ENCODE data around the gene RASL10A.
A peak's percentile ranks its signal among the peaks of the same experiment; 100 is the strongest.

RASL10A gene

DNA sequence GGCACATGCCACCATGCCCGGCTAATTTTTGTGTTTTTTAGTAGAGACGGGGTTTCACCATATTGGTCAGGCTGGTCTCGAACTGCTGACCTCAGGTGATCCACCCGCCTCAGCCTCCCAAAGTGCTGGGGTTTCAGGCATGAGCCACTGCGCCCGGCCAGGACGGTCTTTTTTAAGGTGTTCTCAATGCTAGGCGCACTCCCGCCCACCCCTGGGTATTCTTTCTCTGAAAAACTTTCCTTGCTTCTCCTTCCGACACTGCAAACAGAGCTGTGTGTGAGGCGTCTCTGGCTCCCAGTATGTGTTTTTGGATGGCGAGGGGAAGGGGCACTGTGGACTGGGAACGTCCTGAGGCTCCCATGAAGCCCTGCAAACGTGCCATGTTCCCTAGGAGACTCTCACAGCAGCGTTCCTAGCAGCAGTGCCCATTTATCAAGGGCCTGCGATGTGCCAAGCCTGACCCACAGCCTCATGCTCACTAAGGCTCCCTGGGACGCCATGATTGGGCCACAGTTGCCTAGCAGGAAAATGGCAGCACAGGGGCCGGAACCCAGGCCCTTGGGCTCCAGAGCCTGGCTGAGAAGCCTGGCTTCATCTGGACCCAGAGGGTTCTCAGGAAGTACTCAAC, 2.4 kb upstream of the RASL10A start:
- no peak for DNase-seq

DNA sequence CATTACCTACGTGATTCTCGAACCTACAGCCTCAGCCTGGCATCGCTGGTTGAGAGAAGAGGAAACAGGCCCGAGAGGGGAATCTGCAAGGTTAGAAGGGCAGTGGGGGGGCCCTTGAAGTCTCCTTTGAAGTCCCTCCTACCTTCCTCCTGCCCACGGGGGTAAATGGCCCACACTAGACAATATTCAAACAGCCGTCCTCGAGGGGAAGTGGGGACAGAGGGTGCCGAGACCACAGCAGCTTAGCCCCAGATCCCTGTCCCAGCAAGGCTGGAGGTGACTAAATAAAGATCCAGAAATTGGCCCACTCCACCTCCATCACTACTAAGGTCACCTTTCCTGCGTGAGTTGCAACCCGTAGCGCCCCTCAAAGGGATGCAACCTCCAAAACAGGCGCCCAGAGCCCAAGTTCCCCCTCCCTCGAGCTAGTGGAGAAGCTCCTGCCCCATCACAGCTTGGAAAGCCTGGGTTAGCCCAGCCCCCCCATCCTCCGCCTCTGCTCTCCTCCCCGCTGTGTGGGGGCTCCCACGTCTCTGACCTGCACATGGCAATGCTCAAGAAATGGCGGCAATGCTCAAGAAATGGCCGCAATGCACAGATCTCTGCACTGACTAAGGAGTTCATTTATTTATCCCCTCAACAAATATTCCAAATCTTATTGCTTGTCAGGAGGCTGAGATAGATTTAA, 788 bp upstream of the RASL10A start:
- no peak for DNase-seq

DNA sequence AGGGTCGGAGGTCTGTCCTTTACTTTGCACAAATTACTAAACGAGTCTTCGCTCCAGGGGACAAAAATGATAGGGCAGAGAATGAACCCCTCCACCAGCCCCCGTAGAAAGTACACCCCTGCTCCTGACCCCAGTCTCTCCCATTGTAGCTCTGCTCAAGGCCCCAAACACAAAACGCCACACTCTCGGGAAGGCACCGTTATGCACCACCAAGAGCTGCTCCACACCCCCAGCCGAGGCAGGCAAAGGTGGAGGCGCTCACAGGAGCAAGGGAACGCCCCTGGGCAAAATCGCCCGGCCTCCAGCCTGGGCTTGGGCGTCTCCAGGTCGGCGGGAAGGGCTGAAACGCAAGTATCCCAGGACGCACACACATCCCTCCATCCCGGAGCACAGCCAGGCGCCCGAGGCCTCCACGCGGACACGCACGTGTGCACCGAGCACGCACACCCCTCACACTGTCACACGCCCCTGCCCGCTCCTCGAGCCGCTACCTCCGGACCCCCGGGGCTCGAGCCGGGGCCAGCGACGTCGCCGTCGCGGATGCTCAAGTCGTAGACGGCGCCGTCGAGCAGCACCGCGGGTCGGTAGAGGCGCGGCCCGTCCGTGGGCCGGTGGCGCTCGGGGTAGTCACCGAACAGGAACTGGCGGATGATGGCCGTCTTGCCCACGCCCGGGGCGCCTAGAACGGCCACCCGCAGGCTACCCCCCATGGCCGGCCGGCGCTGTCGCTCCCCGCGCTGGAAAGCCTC, 786 bp downstream of the RASL10A start:
- DNase-seq: no peak

DNA sequence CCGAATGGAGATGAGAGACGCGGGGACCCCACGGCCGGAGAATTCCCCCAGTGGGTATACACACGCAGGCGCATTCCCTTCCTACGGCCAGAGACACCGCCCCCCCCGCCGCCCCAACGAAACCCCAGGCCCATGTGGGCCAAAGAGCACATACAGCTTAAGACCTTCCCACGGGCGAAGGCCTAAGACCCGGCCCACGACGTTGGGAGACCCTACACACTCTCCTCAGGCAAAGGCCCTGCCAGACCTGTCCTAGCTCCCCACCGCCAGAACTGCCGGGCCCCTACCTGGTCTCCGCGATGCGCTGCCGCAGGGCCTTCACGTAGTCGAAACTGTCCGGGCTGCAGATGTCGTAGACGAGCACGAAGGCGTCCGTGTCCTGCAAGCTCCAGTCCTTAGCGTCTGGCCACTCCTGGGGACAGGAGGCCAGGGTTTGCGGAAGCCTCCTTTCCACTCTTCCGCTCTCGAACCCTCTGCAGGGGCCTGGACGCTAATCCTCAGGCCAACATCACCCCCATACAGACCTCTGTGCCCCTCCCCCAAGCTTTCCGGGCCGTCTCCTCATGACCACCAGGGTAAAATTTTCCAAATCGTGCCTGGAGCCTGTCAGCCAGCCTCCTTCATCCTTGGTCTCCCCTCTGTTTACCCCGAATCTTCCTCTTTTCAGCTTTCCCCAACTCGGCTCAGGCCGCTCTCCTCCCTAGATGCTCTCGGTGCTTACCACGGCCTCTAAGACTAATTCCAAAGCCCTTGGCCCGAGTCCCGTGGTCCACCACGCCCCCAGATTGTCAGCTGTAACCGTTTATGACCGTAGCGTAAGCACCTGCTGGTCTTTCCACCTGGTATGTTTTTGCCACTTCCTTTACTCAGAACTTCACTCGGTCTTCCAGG, 1.7 kb downstream of the RASL10A start:
- peak; percentile 2 to 28 for DNase-seq

DNA sequence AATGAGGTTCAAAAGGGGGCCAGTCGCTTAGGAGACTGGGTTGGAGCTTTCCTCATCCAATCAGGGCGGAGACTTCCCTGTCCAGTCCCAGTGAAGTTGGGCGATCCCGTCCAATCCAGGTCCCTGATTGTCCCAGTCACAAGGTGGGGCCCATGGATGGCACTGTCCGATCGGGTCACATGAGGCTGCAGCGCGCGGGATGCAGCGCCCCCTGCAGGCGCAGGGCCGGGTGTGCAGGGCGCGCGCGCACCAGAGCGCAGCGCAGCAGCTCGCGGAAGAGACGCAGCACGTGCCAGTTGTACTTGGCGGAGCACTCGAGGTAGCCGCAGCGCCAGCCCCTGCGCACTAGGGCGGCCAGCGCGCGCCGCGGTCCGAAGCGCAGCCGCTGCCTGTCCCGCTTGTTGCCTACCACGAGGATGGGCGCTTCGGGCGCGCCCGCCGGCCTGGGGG, 2.3 kb downstream of the RASL10A start:
- DNase-seq: no peak

DNA sequence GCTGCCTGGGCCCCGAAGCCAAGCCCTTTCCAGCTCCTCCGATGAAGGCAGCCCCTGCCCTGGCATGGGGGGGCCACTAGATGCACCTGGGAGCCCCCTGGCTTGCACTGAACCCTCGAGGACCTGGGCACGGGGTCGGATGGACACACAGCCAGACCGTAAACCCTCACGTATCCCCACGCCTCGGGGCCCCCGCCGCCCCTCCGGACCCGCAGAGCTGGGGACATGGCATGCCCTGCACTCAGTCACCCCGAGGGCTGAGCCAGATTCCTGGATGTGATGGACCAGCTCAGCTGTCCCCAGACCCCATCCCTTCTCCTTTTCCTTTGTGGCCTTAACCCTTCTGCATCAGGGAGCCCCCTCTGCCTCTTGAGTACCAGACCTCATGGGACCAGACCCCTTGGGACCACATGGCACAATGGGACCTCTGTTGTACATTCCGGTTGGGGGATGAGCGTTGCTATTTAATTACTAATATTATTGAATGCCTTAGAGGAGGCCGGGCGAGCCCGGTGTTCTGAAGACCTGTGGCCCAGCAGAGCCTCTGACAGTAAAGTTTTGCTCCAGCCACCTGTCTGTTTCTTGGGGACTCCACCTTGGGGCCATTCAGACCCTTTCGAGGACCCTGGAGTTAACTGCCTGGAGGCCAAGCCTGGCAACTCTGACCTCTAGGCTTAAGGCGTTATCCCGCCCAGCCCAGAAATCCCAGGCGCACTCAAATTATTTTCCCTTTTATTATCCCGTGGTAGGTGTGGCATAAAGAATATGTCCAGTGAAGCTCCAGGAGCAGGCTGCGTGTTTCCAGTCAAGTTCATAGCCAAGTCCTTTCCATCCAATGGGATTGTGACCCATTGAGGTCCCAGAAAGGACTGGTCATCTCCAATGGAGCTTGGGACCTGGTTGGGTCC, 3.0 kb downstream of the RASL10A start:
- no peak for DNase-seq

DNA sequence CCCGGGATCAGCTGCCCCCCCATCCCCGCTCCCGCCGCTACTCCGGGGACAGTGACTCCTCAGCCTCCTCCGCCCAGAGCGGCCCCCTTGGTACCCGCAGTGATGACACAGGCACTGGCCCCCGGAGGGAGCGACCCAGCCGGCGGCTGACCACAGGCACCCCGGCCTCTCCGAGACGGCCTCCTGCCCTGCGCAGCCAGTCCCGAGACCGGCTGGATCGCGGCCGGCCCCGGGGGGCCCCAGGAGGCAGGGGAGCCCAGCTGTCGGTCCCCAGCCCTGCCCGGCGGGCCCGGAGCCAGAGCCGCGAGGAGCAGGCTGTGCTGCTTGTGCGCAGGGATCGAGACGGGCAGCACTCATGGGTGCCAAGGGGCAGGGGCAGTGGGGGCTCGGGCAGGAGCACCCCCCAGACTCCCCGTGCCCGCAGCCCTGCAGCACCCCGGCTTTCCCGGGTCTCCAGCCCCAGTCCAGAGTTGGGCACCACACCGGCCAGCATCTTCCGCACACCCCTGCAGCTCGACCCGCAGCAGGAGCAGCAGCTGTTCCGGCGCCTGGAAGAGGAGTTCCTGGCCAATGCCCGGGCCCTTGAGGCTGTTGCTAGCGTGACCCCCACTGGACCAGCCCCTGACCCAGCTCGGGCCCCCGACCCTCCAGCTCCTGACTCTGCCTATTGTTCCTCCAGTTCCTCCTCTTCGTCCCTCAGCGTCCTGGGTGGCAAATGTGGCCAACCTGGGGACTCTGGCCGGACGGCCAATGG, 3.9 kb downstream of the RASL10A start:
- no peak for DNase-seq

DNA sequence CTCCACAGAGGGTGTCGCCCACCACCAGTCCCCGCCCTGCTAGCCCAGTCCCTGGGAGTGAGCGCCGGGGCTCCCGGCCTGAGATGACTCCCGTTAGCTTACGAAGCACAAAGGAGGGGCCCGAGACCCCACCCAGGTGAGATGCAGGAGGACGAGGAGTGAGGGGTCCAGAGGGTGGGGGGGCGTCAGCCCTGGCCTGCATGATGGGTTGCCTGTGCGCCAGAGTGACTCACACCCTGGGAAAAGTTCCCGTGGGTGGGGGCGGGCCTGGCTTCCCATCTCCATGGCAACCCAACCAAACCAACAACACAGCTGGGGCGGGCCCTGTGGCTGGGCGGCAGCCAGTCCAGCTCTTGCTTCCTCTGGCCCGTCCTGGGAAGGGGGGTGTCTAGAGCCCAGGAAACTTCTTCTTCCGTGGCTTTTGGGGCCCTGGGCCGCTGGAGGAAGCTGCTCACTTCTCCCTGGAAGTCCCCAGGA, 4.6 kb downstream of the RASL10A start:
- DNase-seq: peak; percentile 49 to 52

DNA sequence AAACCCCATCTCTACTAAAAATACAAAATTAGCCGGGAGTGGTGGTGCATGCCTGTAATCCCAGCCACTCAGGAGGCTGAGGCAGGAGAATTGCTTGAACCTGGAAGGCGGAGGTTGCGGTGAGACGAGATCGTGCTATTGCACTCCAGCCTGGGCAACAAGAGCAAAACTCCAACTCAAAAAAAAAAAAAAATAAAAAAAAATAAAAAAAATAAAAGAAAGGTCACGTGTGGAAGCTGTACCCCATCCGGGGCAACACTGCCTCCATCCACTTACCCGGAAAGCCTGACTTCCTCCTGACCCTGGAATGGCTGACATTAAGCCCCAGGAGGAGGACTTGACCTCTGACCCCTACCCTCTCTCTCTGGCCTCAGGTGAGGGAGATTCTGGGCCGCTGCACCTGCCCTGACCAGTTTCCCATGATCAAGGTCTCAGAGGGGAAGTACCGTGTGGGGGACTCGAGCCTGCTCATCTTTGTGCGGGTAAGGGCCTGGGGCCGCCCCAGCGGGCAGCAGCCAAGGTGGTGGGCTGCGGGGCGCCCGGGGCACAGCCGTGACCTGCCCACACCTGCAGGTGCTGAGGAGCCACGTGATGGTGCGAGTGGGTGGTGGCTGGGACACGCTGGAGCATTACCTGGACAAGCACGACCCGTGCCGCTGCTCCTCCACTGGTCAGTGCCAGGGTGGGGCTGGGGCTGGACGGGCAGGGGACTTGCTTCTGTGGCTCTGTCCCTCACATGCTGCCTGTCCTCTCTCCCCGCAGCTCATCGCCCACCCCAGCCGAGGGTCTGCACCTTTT, 5.2 kb downstream of the RASL10A start:
- no peak for DNase-seq

DNA sequence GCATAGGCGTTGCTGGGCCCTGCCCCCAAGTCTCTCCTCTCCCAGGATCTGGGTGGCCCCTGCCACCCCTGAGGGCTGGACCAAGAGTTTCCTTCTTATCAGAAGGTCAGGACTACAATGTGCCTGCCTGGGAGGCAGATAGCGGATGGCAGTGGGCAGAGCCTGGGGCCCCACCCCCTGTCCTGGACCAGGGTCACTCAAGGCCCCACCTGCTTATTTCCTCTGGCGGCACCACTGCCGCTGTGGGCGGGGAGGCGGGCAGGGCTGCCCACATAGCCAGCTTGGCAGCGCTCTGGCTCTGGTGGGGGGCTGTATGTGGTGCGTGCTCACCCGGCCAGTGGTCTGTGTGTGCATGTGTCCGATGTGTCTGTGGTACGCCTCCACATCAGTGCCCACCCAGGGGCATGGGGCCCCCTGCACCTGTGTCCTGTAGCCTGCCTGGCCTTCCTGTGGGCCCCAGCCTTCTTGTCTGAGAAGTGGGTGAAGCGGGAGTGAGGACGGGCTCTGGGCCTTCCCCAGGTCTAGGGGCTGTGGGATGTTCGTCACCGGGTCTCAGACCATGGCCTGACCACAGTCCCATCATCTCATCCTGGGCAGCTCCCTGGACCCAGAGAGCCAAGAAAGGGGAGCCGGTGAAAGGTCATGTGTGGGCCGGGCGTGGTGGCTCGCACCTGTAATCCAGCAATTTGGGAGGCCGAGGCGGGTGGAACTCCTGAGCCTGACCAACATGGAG, 6.0 kb downstream of the RASL10A start:
- no peak for DNase-seq

DNA sequence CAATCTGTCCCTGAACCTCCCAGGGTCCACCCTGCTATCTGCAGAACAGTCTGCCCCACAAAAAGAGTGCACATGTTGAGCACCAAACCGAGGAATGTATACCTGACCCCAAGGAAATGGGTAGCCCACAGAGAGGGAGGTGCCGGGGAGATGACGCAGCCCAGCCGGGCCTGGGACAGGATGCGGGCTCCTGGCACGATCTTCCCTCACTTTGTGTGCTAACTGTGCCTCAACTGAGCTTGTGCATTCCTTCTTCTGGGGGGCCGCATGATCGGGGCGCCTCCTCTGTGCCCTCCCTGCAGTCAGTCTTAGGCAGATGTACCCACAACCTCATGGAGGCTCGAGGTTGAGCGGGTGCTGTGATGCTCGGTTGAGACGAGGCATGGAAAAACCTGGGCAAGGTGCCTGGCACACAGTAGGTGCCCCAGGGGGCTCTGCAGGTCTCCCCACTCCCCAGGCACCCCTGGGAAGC, 6.7 kb downstream of the RASL10A start:
- DNase-seq: no peak

DNA sequence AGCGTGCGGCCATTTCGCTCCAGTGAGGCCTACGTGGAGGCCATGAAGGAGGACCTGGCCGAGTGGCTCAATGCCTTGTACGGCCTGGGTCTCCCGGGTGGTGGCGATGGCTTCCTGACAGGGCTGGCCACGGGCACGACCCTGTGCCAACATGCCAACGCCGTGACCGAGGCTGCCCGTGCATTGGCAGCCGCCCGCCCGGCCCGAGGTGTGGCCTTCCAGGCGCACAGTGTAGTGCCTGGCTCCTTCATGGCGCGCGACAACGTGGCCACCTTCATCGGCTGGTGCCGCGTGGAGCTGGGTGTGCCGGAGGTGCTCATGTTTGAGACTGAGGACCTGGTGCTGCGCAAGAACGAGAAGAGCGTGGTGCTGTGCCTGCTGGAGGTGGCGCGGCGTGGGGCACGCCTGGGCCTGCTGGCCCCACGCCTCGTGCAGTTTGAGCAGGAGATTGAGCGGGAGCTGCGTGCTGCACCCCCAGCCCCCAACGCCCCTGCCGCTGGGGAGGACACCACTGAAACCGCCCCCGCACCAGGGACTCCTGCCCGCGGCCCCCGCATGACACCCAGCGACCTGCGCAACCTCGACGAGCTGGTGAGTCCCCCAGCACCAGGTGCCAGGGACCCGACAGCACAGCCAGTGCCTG, 7.2 kb downstream of the RASL10A start:
- DNase-seq: no peak

DNA sequence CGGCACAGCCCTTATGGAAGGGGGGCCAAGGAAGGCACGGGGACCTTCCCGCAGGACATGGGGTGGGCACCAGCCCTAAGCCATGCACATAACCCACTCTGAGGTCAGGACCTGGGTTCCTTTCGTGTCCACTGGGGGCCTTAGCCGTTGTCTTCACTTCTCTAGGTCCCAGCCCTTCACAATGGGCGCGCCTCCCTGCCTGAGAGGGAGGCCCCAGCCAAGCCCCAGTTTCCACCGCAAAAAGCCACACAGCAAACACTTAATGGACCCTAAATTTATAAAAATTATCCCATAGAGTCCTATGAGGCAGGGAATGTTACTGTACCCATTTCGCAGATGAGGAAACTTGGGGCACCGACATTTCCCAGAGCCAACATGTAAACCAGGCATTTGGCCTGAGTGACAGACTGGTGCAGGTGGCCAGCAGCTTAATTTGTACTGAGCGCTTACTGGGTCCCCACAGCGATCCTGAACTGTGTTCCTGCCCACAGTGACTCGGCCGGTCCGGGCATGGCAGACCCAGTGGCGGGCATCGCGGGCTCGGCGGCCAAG, 7.8 kb downstream of the RASL10A start:
- no peak for DNase-seq

DNA sequence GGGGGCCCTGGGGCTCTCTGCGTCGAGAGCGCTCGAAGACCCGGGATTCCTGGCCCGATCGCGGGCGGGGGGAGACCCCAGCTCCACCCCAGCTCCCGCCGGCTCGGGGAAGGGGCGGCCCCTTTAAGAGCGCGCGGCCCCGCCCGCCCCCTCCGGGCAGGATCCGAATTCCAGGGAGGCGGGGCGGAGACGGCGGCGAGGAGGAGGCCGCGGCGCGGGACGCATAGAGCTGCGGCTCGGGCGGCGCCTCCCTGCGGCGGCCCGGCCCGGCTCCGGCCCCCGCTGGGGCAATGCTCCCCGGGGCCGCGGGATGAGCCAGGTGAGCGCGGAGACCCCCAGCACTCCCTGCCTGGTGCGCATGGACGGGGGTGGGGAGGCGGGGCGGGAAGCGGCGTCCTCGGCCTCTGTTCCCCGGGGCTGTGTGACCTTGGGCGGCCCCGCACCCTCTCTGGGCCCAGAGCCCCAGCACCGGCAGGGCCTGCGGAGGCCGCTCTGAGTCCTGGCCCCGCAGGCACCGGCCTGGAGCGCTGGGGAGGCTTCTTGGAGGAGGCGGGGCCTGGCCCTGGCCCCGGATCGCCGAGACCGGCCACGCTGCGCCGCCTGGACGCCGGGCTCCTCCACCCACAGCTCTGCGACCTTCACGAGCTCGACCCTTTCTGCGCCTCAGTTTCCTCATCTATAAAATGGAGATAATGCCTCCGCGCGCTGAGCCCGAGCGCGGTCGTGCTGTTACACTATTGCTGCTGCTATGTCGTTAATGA, 8.5 kb downstream of the RASL10A start:
- peak; percentile 41 to 48 for DNase-seq

DNA sequence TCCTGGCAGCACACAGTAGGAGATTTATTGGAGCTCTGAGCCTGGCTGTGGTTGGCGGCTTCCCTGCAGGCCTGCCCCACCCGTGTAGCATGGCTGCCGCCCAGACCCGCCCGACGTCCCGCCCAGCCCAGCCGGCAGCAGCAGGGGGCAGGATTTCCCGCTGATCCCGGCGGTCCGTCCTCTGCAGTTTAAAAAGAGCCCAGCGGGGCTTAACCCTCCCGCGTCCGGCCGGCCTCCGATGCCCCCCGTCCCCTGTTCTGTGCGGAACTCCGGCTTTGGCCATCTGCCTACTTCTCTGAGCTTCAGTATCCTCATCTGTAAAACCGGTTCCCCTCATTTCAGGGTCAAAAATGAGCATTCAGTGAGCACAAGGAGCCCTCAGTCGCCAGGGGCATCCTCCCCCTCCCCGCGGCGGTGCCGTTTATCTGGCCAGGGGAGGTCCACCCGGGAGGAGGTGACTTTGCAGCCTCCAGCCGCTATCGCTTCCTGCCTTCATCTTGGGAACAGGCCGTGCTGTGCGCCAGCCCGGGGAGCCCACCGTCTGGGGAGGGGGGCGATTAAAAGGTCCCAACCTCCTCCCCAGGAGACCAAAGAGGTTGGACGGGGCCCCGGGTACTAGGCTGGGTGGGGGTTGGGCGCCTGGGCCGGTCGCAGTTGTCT, 9.2 kb downstream of the RASL10A start, which contains the start of gene GAS2L1:
GAS2L1 (plus strand) TSS at position 476 of the 660 bp plus-strand sequence. CDS start 1,456 bp downstream, outside the sequence.
- peak; percentile 44 to 54 for DNase-seq

DNA sequence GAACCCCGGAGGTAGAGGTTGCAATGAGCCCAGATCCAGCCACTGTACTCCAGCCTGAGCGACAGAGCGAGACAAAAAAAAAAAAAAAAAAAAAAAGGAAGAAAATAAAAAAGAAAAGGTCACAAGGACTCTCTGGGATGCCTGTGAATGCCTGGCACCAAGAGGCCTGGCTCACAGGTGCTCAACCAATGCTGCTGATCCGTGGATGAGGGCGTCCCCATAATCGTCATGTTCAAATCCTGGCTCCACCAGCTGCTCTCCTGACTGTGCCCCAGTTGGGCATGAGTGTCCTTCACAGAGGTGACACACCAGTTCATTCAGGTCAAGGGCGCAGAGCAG, 9.7 kb downstream of the RASL10A start:
- DNase-seq: no peak

Measured in NCI-H2081 (cell line).